Upper lobe of right lung (tissue), 1 donor: ENCODE data around the gene LRRK1. TPM values are rescaled to one million over a fixed set of nuclear protein-coding genes. Genes with fewer than 3 reads are reported as not detected.

ENCODE experiments used
- ATAC-seq: fragments of 200-7000 bp; cut with Tn5 transposase; one replicate; pipeline ENCODE4 v1.9.1; 2020; ENCODE audit warnings: mild to moderate bottlenecking, moderate library complexity
- DNase-seq: peaks from one replicate; pipeline ENCODE4 v3.0.0-alpha.2; 2020
- H3K27ac ChIP-seq: fragments of 200-600 bp; one replicate; pipeline ENCODE4 v1.8.0; 2022
- H3K27me3 ChIP-seq: fragments of 200-600 bp; one replicate; pipeline ENCODE4 v1.8.0; 2022; ENCODE audit warnings: mild to moderate bottlenecking
- H3K36me3 ChIP-seq: fragments of 200-600 bp; one replicate; pipeline ENCODE4 v1.8.0; 2022
- H3K4me1 ChIP-seq: fragments of 200-600 bp; one replicate; pipeline ENCODE4 v1.8.0; 2022
- H3K4me3 ChIP-seq: fragments of 200-600 bp; one replicate; pipeline ENCODE4 v1.8.0; 2022; ENCODE audit warnings: mild to moderate bottlenecking
- H3K9me3 ChIP-seq: fragments of 200-600 bp; one replicate; pipeline ENCODE4 v1.8.0; 2022
- CTCF ChIP-seq: fragments of 200-600 bp; IDR thresholded peaks from one replicate; pipeline ENCODE4 v1.8.0; 2022; ENCODE audit warnings: antibody characterized with exemption
- intact Hi-C: fragments of 100-400 bp; cut with DNase I; formaldehyde crosslinking; loops from one replicate; pipeline ENCODE4 v1.11.0; 2022
- total RNA-seq: library from RNA; stranded (reverse); fragmentation: NEBNext Ultra II Directional; extraction: Animal tissue kit (Norgen Biotek cat#: 25700); gene quantifications from one replicate; pipeline ENCODE4 v1.2.1, GENCODE V29; 2021
- donor health status: DM: no; HTN: yes; CAD: no; lungs with severe emphysema.

LRRK1 gene
- total RNA-seq, 1 donor from 2014 or later, result 22.6 TPM

GRCh38 chr15:100909565-100909964, 9.6 kb upstream of the LRRK1 start:
- no peak for DNase-seq
- H3K4me1 ChIP-seq, result peaks cover 3% of the 10 kb centered on the region
- ATAC-seq, result no peak
- H3K27ac ChIP-seq, result no peak overlapping the region
- no peak overlapping the region for H3K4me3 ChIP-seq
- intact Hi-C loops, result no loop called here
- no peaks in the 10 kb centered on the region for H3K36me3 ChIP-seq
- no peaks in the 10 kb centered on the region for H3K27me3 ChIP-seq
- no peaks in the 10 kb centered on the region for H3K9me3 ChIP-seq
- no peak for TF ChIP-seq CTCF

- Histone ChIP-seq H3K27ac (no peak overlapping the region), H3K9me3 (no peaks in the 10 kb centered on the region), H3K27me3 (no peaks in the 10 kb centered on the region), H3K4me3 (no peak overlapping the region), H3K36me3 (no peaks in the 10 kb centered on the region), H3K4me1 (peaks cover 3% of the 10 kb centered on the region)
- DNase-seq, result no peak
- no peak for ATAC-seq
- TF ChIP-seq CTCF, result no peak
- intact Hi-C loops, result no loop called here
These were observed 8.9 kb upstream of the LRRK1 start for GRCh38 chr15:100909989-100910955.

- no peak for ATAC-seq
- intact Hi-C loops, result no loop called here
- no peaks in the 10 kb centered on the region for H3K9me3 ChIP-seq
- DNase-seq, result no peak
- H3K27ac ChIP-seq, result no peak overlapping the region
- no peak overlapping the region for H3K4me3 ChIP-seq
- no peaks in the 10 kb centered on the region for H3K27me3 ChIP-seq
- H3K4me1 ChIP-seq, result peaks cover 3% of the 10 kb centered on the region
- H3K36me3 ChIP-seq, result no peaks in the 10 kb centered on the region
- no peak for TF ChIP-seq CTCF
These were observed 8.1 kb upstream of the LRRK1 start for GRCh38 chr15:100911086-100911485.

- ATAC-seq (no peak), DNase-seq (no peak)
- intact Hi-C loops, result no loop called here
- Histone ChIP-seq H3K9me3 (no peaks in the 10 kb centered on the region), H3K27ac (no peak overlapping the region), H3K36me3 (no peaks in the 10 kb centered on the region), H3K27me3 (no peaks in the 10 kb centered on the region), H3K4me3 (no peak overlapping the region), H3K4me1 (peaks cover 16% of the 10 kb centered on the region)
- no peak for TF ChIP-seq CTCF
These were observed 5.2 kb upstream of the LRRK1 start for GRCh38 chr15:100913961-100914360.

- peak; percentile 32 for TF ChIP-seq CTCF
- ATAC-seq (peak; percentile 59), DNase-seq (no peak)
- H3K9me3 ChIP-seq, result no peaks in the 10 kb centered on the region
- peaks cover 17% of the 10 kb centered on the region for H3K4me1 ChIP-seq
- peak overlapping the region; percentile 4 for H3K27ac ChIP-seq
- H3K36me3 ChIP-seq, result no peaks in the 10 kb centered on the region
- intact Hi-C loops, result no loop called here
- no peaks in the 10 kb centered on the region for H3K27me3 ChIP-seq
- H3K4me3 ChIP-seq, result no peak overlapping the region
These were observed 4.3 kb upstream of the LRRK1 start for GRCh38 chr15:100914876-100915275.
